Transverse colon (tissue), 4 donors: ENCODE results near the gene RNU6-9. TPM values are rescaled to one million over a fixed set of nuclear protein-coding genes. Genes with fewer than 3 reads are reported as not detected.

Experiments used
- DNase-seq: peaks from one replicate; pipeline ENCODE4 v3.0.0-alpha.2; 2019
- H3K27ac ChIP-seq, 4 donors: fragments of 200-600 bp; sonication (generic); 2 replicates each; pipeline ENCODE4 v1.5.1; 2016 to 2018; ENCODE audit warnings: inconsistent platforms in 4 of 4
- H3K27me3 ChIP-seq: fragments of 200-600 bp; sonication (generic); 2 replicates; pipeline ENCODE4 v1.5.1; 2017; ENCODE audit warnings: inconsistent platforms
- H3K36me3 ChIP-seq, 4 donors: fragments of 200-600 bp; sonication (generic); 2 replicates each; pipeline ENCODE4 v1.5.1; 2017 to 2019; ENCODE audit warnings: inconsistent platforms in 4 of 4
- H3K4me1 ChIP-seq, 4 donors: fragments of 200-600 bp; sonication (generic); 2 replicates each; pipeline ENCODE4 v1.5.1; 2017 to 2020; ENCODE audit warnings: inconsistent platforms in 4 of 4
- H3K4me3 ChIP-seq, 4 donors: fragments of 200-600 bp; sonication (generic); 1 replicate in 1 of 4; 2 replicates in 3 of 4; pipeline versions ENCODE4 v1.5.1 to v1.6.1; 2017 to 2019; ENCODE audit warnings: inconsistent platforms in 4 of 4
- H3K9me3 ChIP-seq, 2 donors: fragments of 200-600 bp; sonication (generic); 2 replicates each; pipeline ENCODE4 v1.5.1; 2017 to 2019; ENCODE audit warnings: inconsistent platforms in 2 of 2
- EP300 ChIP-seq: sonication (generic); formaldehyde crosslinking; IDR thresholded peaks from one replicate; pipeline ENCODE4 v1.6.1; 2017; ENCODE audit warnings: antibody characterized with exemption, low read depth
- POLR2A ChIP-seq: fragments of 450-650 bp; IDR thresholded peaks from one replicate; pipeline ENCODE4 v1.6.1; 2016; ENCODE audit warnings: antibody characterized with exemption, mild to moderate bottlenecking, moderate library complexity
- POLR2AphosphoS5 ChIP-seq, 3 donors: sonication (generic); formaldehyde crosslinking; IDR thresholded peaks; one replicate each; pipeline ENCODE4 v1.6.1; 2016; ENCODE audit warnings: antibody characterized with exemption in 3 of 3
- WGBS, 2 donors: methylation state at CpG; one replicate each; pipeline ENCODE4 v1.1.5; 2018; ENCODE audit warnings: low coverage in 1 of 2; 5-methylcytosine and 5-hydroxymethylcytosine counted together
- in situ Hi-C, 4 donors: fragments of 200-750 bp; cut with MboI; loops; one replicate each; pipeline versions ENCODE4 v1.15.0 to v1.15.1; 2017; ENCODE audit warnings: low sequenced_read_pairs in 3 of 4, low pct_ligation_motif_present in 1 of 4, low pct_unique_long_range_greater_than_20kb in 1 of 4
- intact Hi-C: fragments of 100-400 bp; cut with DNase I; formaldehyde crosslinking; loops from one replicate; pipeline ENCODE4 v1.15.1; 2023; ENCODE audit warnings: low total_unique reads
- total RNA-seq, 4 donors: library from RNA; depleted of rRNA; stranded (reverse); fragments of >200 nt; gene quantifications; one replicate each; pipeline ENCODE4 v1.1.0, GENCODE V29; 2016
- TF ChIP-seq, protein P1 (sequence below), 5 experiments: fragments of 200-600 bp in 3 of 5; fragments of 450-650 bp in 2 of 5; sonication (generic) in 3 of 5; IDR thresholded peaks; 1 replicate in 2 of 5; 2 replicates in 3 of 5; pipeline ENCODE4 v1.5.1; 2016 to 2017; ENCODE audit warnings: antibody characterized with exemption in 5 of 5, inconsistent platforms in 3 of 5, mild to moderate bottlenecking in 2 of 5, moderate library complexity in 1 of 5

The RNU6-9 gene
- total RNA-seq, 4 donors from 2014 or later, result not detected

DNA sequence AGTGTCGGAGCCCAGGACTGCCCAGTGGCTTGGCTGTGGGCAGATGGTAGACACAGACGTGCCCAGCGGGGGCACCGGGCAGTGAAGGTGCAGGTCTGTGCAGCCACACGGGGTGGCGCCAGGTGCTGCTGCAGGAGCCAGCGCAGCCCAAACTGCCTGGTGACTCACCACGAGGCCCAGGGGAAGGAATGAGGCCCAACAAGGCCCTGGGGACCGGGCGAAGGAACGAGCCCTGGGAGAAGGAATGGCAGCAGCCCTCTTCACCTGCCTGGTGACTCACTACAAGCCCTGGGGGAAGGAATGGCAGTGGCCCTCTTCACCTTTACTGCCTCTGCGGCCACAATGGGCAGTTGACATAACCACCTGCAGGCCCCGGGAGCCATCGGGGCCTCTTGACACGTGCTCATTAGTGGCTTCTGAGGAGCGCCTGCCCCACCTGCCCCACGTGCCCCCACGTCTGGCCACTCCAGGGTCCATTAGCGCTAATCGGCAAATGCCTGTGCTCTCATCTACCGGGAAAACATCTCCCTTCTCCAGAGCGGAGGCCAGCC is 9.5 kb upstream of the RNU6-9 start:
- peaks cover 0 to 45% (median 18%) of the 10 kb centered on the region in 4 donors for H3K36me3 ChIP-seq
- H3K4me3 ChIP-seq, result no peak overlapping the region
- no peak overlapping the region for H3K27ac ChIP-seq
- TF ChIP-seq, protein P1, sequence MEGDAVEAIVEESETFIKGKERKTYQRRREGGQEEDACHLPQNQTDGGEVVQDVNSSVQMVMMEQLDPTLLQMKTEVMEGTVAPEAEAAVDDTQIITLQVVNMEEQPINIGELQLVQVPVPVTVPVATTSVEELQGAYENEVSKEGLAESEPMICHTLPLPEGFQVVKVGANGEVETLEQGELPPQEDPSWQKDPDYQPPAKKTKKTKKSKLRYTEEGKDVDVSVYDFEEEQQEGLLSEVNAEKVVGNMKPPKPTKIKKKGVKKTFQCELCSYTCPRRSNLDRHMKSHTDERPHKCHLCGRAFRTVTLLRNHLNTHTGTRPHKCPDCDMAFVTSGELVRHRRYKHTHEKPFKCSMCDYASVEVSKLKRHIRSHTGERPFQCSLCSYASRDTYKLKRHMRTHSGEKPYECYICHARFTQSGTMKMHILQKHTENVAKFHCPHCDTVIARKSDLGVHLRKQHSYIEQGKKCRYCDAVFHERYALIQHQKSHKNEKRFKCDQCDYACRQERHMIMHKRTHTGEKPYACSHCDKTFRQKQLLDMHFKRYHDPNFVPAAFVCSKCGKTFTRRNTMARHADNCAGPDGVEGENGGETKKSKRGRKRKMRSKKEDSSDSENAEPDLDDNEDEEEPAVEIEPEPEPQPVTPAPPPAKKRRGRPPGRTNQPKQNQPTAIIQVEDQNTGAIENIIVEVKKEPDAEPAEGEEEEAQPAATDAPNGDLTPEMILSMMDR (IDR thresholded peaks at IDR 0.05), result no peak
- no peak for DNase-seq
- WGBS, 2 donors, result 93% methylated on average over 17 of the region's 22 CpGs; no CpG with 5 or more reads in 1 of the 2 donors
- H3K27me3 ChIP-seq, result no peaks in the 10 kb centered on the region
- intact Hi-C loops (no loop called here), in situ Hi-C loops (no loop called here)
- no peaks in the 10 kb centered on the region for H3K9me3 ChIP-seq
- H3K4me1 ChIP-seq, result no peaks in the 10 kb centered on the region

DNA sequence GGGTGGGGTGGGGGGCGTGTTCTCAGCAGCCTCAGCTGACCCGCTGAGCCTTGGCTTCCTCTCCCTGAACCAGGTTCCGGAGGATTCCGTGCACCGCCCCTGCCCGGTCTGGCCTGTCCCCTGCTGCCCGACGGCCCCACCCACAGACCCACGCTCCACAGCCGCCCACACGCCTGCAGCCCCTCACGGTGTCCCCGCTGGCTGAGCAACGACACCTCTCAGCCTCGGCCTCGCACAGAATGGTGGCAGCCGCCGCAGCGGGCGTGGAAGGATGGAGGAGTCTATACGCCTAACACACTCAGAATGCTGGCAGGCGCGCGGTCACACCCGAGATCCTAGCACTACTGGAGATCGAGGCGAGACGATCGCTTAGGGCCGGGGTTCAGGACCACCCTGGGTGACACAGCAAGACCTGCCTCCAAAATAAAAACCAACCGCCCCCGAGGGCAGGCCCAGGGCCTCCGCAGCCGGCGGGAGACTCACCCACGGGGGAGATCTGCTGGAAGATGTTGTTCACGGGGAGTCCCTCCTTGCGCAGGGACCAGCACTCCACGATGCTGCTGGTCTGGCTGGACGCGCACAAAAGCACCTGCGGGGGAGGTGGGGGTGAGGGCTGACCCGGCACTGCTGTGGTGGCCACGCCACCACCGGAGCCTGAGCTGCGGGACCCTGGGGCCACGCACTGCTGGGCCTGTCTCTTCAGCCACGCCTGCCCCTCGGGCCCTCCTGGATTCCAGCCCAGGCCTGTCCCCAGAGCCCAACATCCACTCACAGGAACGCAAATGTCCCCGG is 8.7 kb upstream of the RNU6-9 start:
- TF ChIP-seq POLR2A (no peak), EP300 (no peak), POLR2AphosphoS5 (IDR thresholded peaks at IDR 0.05) (no peak)
- TF ChIP-seq, protein P1 (IDR thresholded peaks at IDR 0.05), result no peak
- intact Hi-C loops, result no loop called here
- Histone ChIP-seq H3K4me3 (no peak overlapping the region), H3K36me3 (peaks cover 0 to 50% (median 18%) of the 10 kb centered on the region in 4 donors), H3K27me3 (no peaks in the 10 kb centered on the region), H3K9me3 (no peaks in the 10 kb centered on the region), H3K4me1 (no peaks in the 10 kb centered on the region), H3K27ac (no peak overlapping the region)
- WGBS, 2 donors, result 95% methylated on average over 48 of the region's 51 CpGs; no CpG with 5 or more reads in 1 of the 2 donors
- in situ Hi-C loops, result no loop called here
- no peak for DNase-seq

DNA sequence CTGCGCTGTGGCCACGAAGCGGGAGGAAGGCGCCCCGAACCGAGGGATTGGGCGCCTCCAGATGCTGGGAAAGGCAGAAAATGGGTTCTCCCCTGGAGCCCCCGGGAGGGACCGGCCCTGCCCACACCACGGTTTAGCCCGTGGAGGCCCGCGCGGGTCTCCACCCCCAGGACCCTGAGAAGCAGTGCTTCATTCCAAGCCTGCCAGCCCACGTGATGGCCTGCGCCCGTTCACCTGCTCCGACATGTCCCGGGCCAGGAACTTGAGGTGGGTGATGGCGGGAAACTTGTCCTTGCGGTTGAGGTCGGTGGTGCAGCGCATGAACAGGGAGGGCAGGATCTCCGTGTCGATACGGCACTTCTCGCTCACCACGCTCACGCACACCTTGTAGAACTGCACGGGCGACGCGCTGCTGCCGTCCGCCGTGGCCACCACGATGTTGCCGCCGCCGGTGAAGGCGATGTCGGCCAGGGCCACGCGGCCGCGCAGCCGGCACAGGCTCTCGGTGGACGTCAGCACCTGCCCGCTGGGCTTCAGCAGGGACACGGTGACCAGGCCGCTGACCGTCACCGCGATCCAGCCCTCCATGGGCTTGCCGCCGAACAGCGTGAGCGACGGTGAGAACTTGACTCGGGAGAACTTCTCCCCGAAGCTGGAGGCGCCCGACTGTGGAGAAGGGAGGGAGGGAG is 7.6 kb upstream of the RNU6-9 start:
- H3K4me1 ChIP-seq, result no peaks in the 10 kb centered on the region
- DNase-seq, result no peak
- in situ Hi-C loops, result no loop called here
- H3K4me3 ChIP-seq, result no peak overlapping the region
- TF ChIP-seq, protein P1 (IDR thresholded peaks at IDR 0.05), result no peak
- TF ChIP-seq EP300 (no peak), POLR2A (no peak), POLR2AphosphoS5 (IDR thresholded peaks at IDR 0.05) (no peak)
- no peak overlapping the region for H3K27ac ChIP-seq
- intact Hi-C loops, result no loop called here
- H3K36me3 ChIP-seq, result peaks cover 0 to 43% (median 19%) of the 10 kb centered on the region in 4 donors
- H3K27me3 ChIP-seq, result no peaks in the 10 kb centered on the region
- 97 to 100% methylated on average over 5 to 62 of the region's 64 CpGs for WGBS, 2 donors
- no peaks in the 10 kb centered on the region for H3K9me3 ChIP-seq

DNA sequence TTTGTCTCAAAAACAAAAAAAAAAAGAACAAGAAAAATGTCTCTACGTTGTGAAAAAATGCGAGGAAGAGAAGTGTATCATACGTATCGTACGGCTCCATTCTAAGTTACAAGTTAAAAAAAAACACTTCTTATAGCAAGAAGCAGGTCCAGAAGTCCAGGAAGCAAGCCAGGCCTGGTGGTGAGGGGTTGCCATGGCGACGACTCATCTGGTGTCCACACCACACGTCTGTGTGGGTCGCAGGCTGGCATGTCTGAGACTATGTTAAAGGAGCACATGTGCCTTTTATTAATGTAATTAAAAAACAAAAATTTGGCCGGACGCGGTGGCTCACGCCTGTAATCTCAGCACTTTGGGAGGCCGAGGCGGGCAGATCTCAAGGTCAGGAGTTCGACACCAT is 6.2 kb upstream of the RNU6-9 start:
- in situ Hi-C loops, result no loop called here
- Histone ChIP-seq H3K27me3 (no peaks in the 10 kb centered on the region), H3K36me3 (peaks cover 0 to 32% (median 15%) of the 10 kb centered on the region in 4 donors), H3K9me3 (no peaks in the 10 kb centered on the region), H3K4me3 (no peak overlapping the region), H3K4me1 (peaks cover 0 to 9% (median 6%) of the 10 kb centered on the region in 4 donors), H3K27ac (no peak overlapping the region)
- intact Hi-C loops, result no loop called here
- DNase-seq, result no peak
- TF ChIP-seq POLR2AphosphoS5 (IDR thresholded peaks at IDR 0.05) (no peak), POLR2A (no peak), EP300 (no peak)
- TF ChIP-seq, protein P1 (IDR thresholded peaks at IDR 0.05), result no peak
- 82 to 91% methylated on average over 11 to 16 of the region's 16 CpGs for WGBS, 2 donors
